ENCODE results near the gene FOXL3.

- TF ChIP-seq REST (IDR thresholded peaks at IDR 0.05; ENCODE audit: insufficient read depth in 1 of 2, low read depth in 2 of 2, low read length in 2 of 2) (no peak), FOXP2 (optimal IDR thresholded peaks at IDR 0.05; ENCODE audit: borderline replicate concordance, extremely low read depth, extremely low read length, insufficient read depth) (no peak)
Observed at GRCh38 chr7:301291-302053, 11.5 kb downstream of the FOXL3 start.
